GM12878 (cell line): ENCODE data around the gene RACK1. TPM values are rescaled to one million over a fixed set of nuclear protein-coding genes. Genes with fewer than 3 reads are reported as not detected.

Source experiments
- ATAC-seq: fragments of 200-7000 bp; cut with Tn5 transposase; 3 replicates; pipeline ENCODE4 v1.9.1; 2020; ENCODE audit warnings: mild to moderate bottlenecking, moderate library complexity
- BruUV-seq: library from RNA; stranded (reverse); fragments of 400-500 nt; replicated peaks from 2 replicates; lab custom pipeline; 2021; lab: Mats Ljungman, UMichigan
- CTCF ChIA-PET: fragments of 300-600 bp; sonication (Branson Sonifier 250); formaldehyde crosslinking; extraction: SDS; loops from one replicate; lab custom pipeline; 2021; ENCODE audit warnings: inconsistent platforms; lab: Yijun Ruan, JAX
- POLR2A ChIA-PET: fragments of 350-600 bp; formaldehyde crosslinking; extraction: SDS; loops from one replicate; lab custom pipeline; 2021; ENCODE audit warnings: inconsistent platforms; lab: Charles Lee
- RAD21 ChIA-PET: fragments of 300-600 bp; sonication (Branson Sonifier 250); formaldehyde crosslinking; loops from one replicate; lab custom pipeline; 2023; ENCODE audit warnings: antibody characterized with exemption; ENCODE audit not compliant: unreplicated experiment; lab: Charles Lee
- SMC1A ChIA-PET: fragments of 300-600 bp; sonication (Branson Sonifier 250); formaldehyde crosslinking; loops from one replicate; lab custom pipeline; 2023; ENCODE audit not compliant: unreplicated experiment, uncharacterized antibody; lab: Charles Lee
- DNase-seq: peaks from one replicate; pipeline ENCODE4 v3.0.0-alpha.2; 2011; ENCODE audit warnings: low read depth, low spot score
- FAIRE-seq: peaks from 3 replicates; lab custom pipeline; 2011; peaks lifted over from hg19 to GRCh38; lab: Jason Lieb, UNC
- H2AFZ ChIP-seq: 2 replicates; pipeline ENCODE4 v1.6.0; 2011; ENCODE audit warnings: low read depth, low read length, control low read depth; ENCODE audit not compliant: control insufficient read depth
- H3K27ac ChIP-seq: 2 replicates; pipeline ENCODE4 v1.5.1; 2011; ENCODE audit warnings: control low read depth; ENCODE audit not compliant: control insufficient read depth, insufficient read depth
- H3K27me3 ChIP-seq, 2 experiments: replicated peaks in 1 of 2; 2 replicates each; pipeline versions ENCODE4 v1.6.0 to v1.6.1; 2011; ENCODE audit warnings: low read length in 1 of 2; ENCODE audit not compliant: control insufficient read depth in 2 of 2, insufficient read depth in 2 of 2
- H3K36me3 ChIP-seq, 2 experiments: 2 replicates each; pipeline ENCODE4 v1.5.1; 2011; ENCODE audit warnings: low read length in 1 of 2; ENCODE audit not compliant: control insufficient read depth in 2 of 2, insufficient read depth in 2 of 2
- H3K4me1 ChIP-seq: 2 replicates; pipeline ENCODE4 v1.6.1; 2011; ENCODE audit warnings: mild to moderate bottlenecking, low read length, moderate library complexity, mixed read lengths; ENCODE audit not compliant: control insufficient read depth, insufficient read depth
- H3K4me2 ChIP-seq: 2 replicates; pipeline ENCODE4 v1.6.0; 2011; ENCODE audit warnings: control low read depth; ENCODE audit not compliant: control insufficient read depth, insufficient read depth
- H3K4me3 ChIP-seq: fragments of 200-600 bp; sonication (generic); 2 replicates; pipeline ENCODE4 v1.5.1; 2016
- H3K79me2 ChIP-seq: 2 replicates; pipeline ENCODE4 v1.6.0; 2011; ENCODE audit warnings: low read length; ENCODE audit not compliant: control insufficient read depth, insufficient read depth
- H3K9ac ChIP-seq: 2 replicates; pipeline ENCODE4 v1.8.0; 2011; ENCODE audit warnings: low read length, control low read depth, mixed read lengths; ENCODE audit not compliant: control insufficient read depth, insufficient read depth
- H3K9me3 ChIP-seq: replicated peaks from 3 replicates; pipeline ENCODE4 v1.5.1; 2011; ENCODE audit warnings: mild to moderate bottlenecking, low read length; ENCODE audit not compliant: control insufficient read depth, insufficient read depth
- H4K20me1 ChIP-seq: 2 replicates; pipeline ENCODE4 v1.6.0; 2011; ENCODE audit not compliant: control insufficient read depth, insufficient read depth
- BACH1 ChIP-seq: fragments of 450-650 bp; IDR thresholded peaks from 2 replicates; pipeline ENCODE4 v1.6.1; 2017; ENCODE audit warnings: mild to moderate bottlenecking, borderline replicate concordance
- ETV6 ChIP-seq, 2 experiments: fragments of 450-650 bp in 1 of 2; IDR thresholded peaks in 1 of 2; conservative IDR thresholded peaks in 1 of 2; 2 replicates each; pipeline ENCODE4 v1.6.1; 2014; ENCODE audit warnings: antibody characterized with exemption in 1 of 2, borderline replicate concordance in 1 of 2, low read depth in 1 of 2, mild to moderate bottlenecking in 1 of 2, moderate library complexity in 1 of 2
- EZH2 ChIP-seq: IDR thresholded peaks from 2 replicates; pipeline ENCODE4 v1.6.1; 2012; ENCODE audit warnings: low read depth, mild to moderate bottlenecking, control low read depth, inconsistent platforms, low read length, borderline replicate concordance; ENCODE audit not compliant: control insufficient read depth
- FOXM1 ChIP-seq: IDR thresholded peaks from 2 replicates; pipeline ENCODE4 v1.6.1; 2012; ENCODE audit warnings: low read depth, mild to moderate bottlenecking, inconsistent platforms, low read length, moderate library complexity
- MEF2A ChIP-seq: IDR thresholded peaks from 2 replicates; pipeline ENCODE4 v1.6.1; 2011; ENCODE audit warnings: low read depth, mild to moderate bottlenecking, low read length, moderate library complexity; ENCODE audit not compliant: insufficient read depth
- MYC ChIP-seq: IDR thresholded peaks from 2 replicates; pipeline ENCODE4 v1.6.1; 2011; ENCODE audit warnings: mild to moderate bottlenecking, low read length, moderate library complexity, inconsistent platforms; ENCODE audit not compliant: insufficient read depth, insufficient replicate concordance, insufficient read length, severe bottlenecking
- NFXL1 ChIP-seq: fragments of 450-650 bp; IDR thresholded peaks from 2 replicates; pipeline ENCODE4 v1.6.1; 2017; ENCODE audit warnings: antibody characterized with exemption, mild to moderate bottlenecking, borderline replicate concordance
- PAX8 ChIP-seq: fragments of 450-650 bp; IDR thresholded peaks from 2 replicates; pipeline ENCODE4 v1.6.1; 2017; ENCODE audit warnings: mild to moderate bottlenecking, moderate library complexity
- RELA ChIP-seq: fragments of 450-650 bp; IDR thresholded peaks from 2 replicates; pipeline ENCODE4 v1.8.0; 2014; ENCODE audit warnings: borderline replicate concordance; ENCODE audit not compliant: partially characterized antibody
- SIX5 ChIP-seq: IDR thresholded peaks from 2 replicates; pipeline ENCODE4 v1.6.1; 2011; ENCODE audit warnings: mild to moderate bottlenecking, low read depth, low read length, moderate library complexity; ENCODE audit not compliant: severe bottlenecking
- SMAD1 ChIP-seq: fragments of 450-650 bp; IDR thresholded peaks from 2 replicates; pipeline ENCODE4 v1.6.1; 2018; ENCODE audit warnings: mild to moderate bottlenecking, low read depth; ENCODE audit not compliant: partially characterized antibody
- ZNF24 ChIP-seq: fragments of 450-650 bp; IDR thresholded peaks from 2 replicates; pipeline ENCODE4 v1.6.1; 2017; ENCODE audit warnings: antibody characterized with exemption, mild to moderate bottlenecking
- ZNF274 ChIP-seq: IDR thresholded peaks from one replicate; pipeline ENCODE4 v1.8.0; 2011; ENCODE audit not compliant: insufficient read length, insufficient read depth
- WGBS: methylation state at CpG from one replicate; pipeline ENCODE4 v1.1.6; 2016; ENCODE audit warnings: low lambda C conversion rate; ENCODE audit not compliant: insufficient replicate concordance, insufficient coverage; ENCODE audit errors: missing lambda C conversion rate; 5-methylcytosine and 5-hydroxymethylcytosine counted together
- in situ Hi-C: fragments of 300-500 bp; cut with MboI; formaldehyde crosslinking; loops from 9 replicates; pipeline ENCODE4 v1.14.3; 2018; ENCODE audit warnings: mixed read lengths
- intact Hi-C: fragments of 100-400 bp; cut with micrococcal nuclease; formaldehyde crosslinking; loops from one replicate; pipeline ENCODE4 v1.14.2; 2022; ENCODE audit not compliant: unreplicated experiment
- polyA plus RNA-seq, 11 experiments: library from polyadenylated mRNA; depleted of rRNA in 4 of 11; unstranded in 6 of 11; stranded (reverse) in 5 of 11; fragments of >200 nt; fragmentation: Nextera tagmentation in 4 of 11; fragmentation: Illumina TruSeq in 1 of 11; extraction: Ambion mirVana in 4 of 11; extraction: Trizol in 1 of 11; gene quantifications; 1 replicate in 1 of 11; 2 replicates in 10 of 11; pipeline versions ENCODE4 v1.2.1 to v1.2.3, GENCODE V29; 2011 to 2016; ENCODE audit warnings: inconsistent platforms in 2 of 11, missing spikeins in 2 of 11, low read depth in 1 of 11
- total RNA-seq, 4 experiments: library from RNA; depleted of rRNA in 3 of 4; stranded (reverse); fragments of >200 nt in 3 of 4; fragmentation: Illumina TruSeq in 1 of 4; extraction: Trizol in 1 of 4; gene quantifications; 2 replicates each; pipeline versions ENCODE4 v1.2.1 to v1.2.3, GENCODE V29; 2013 to 2021
- TF ChIP-seq, protein P1 (sequence below): fragments of 450-650 bp; formaldehyde crosslinking; IDR thresholded peaks from 2 replicates; pipeline ENCODE4 v1.5.0; 2022; ENCODE audit warnings: mild to moderate bottlenecking, missing genetic modification characterization
- TF ChIP-seq, protein P2 (sequence below): IDR thresholded peaks from 2 replicates; pipeline ENCODE4 v1.6.1; 2011; ENCODE audit warnings: borderline replicate concordance, low read depth, mild to moderate bottlenecking, moderate library complexity, mixed read lengths, low read length; ENCODE audit not compliant: insufficient read depth; ENCODE audit errors: extremely low read length
- TF ChIP-seq, protein P3 (sequence below): fragments of 450-650 bp; IDR thresholded peaks from 2 replicates; pipeline ENCODE4 v1.6.1; 2018; ENCODE audit warnings: mild to moderate bottlenecking, low read depth, moderate library complexity; ENCODE audit not compliant: partially characterized antibody

Gene RACK1
- total and polyA plus RNA-seq, 10 of the 15 experiments (the other 5 are each of a cell fraction or from before 2014, with no cell fraction given): 1,365 to 6,584 (median 4,167) TPM

DNA sequence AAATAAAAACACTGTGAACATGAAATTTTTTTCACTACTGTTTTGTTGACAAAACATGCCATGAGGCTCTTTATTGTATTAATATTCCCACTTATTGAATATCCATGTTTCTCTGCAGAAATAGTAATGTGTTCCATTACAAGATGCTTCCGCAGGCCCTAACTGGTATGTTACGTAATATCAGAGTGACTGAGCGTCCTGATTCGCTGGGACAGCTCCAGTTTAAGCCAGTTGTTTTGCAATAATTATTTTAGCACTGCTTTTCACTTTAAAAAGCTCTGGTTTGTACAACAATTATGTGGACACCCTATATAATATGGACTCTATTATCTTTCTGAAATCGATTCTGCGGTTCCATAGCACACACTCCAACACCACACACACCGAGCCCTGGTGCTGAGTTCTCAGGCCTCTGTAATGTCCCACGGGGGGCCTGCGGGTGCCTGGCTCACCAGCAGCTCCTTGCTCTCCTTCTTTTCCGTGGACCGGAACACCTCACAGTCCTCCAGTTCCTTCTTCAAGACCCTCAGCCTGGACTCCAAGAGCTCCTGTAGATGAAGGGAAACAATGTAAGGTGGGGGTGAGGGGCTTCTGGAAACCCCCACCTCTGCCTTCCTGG lies 40.5 kb downstream of the RACK1 start:
- no peaks in the 10 kb centered on the region for H3K79me2 ChIP-seq
- in situ Hi-C loops: no loop called here
- H2AFZ ChIP-seq: no peak overlapping the region
- peak overlapping the region; percentile 70; the same call in 1 of the 2 replicates for H3K4me3 ChIP-seq
- 67% methylated on average over 11 of the region's 11 CpGs for WGBS
- ChIA-PET RAD21 (no interaction called here), CTCF (interaction anchor here (2.6 to 8.2 kb wide), 2 partner anchors 12 to 18 kb away, joined by 7 to 96 read pairs; no protein-coding TSS in a partner anchor), SMC1A (interaction anchor here (1.9 to 6.5 kb wide), 2 partner anchors 10 to 19 kb away, joined by 4 to 32 read pairs; no protein-coding TSS in a partner anchor), POLR2A (interaction anchor here (2.9 kb wide), 1 partner anchor 11 kb away, joined by 16 read pairs; no protein-coding TSS in a partner anchor)
- no peaks in the 10 kb centered on the region for H3K9me3 ChIP-seq
- intact Hi-C loops: no loop called here
- ATAC-seq (no peak), DNase-seq (no peak), FAIRE-seq (no peak)
- H3K36me3 ChIP-seq: no peaks in the 10 kb centered on the region
- H4K20me1 ChIP-seq: no peaks in the 10 kb centered on the region
- H3K9ac ChIP-seq: no peak overlapping the region
- H3K27me3 ChIP-seq: peaks cover 4 to 8% of the 10 kb centered on the region in 2 experiments; a peak in 3 of 4 replicates
- H3K4me1 ChIP-seq: peaks cover 29% of the 10 kb centered on the region
- no peak overlapping the region for H3K4me2 ChIP-seq
- H3K27ac ChIP-seq: no peak overlapping the region
- no TSS peak for BruUV-seq
- no peak for TF ChIP-seq BACH1
- TF ChIP-seq ZNF274: no peak
- TF ChIP-seq SIX5: no peak
- TF ChIP-seq, protein P1, sequence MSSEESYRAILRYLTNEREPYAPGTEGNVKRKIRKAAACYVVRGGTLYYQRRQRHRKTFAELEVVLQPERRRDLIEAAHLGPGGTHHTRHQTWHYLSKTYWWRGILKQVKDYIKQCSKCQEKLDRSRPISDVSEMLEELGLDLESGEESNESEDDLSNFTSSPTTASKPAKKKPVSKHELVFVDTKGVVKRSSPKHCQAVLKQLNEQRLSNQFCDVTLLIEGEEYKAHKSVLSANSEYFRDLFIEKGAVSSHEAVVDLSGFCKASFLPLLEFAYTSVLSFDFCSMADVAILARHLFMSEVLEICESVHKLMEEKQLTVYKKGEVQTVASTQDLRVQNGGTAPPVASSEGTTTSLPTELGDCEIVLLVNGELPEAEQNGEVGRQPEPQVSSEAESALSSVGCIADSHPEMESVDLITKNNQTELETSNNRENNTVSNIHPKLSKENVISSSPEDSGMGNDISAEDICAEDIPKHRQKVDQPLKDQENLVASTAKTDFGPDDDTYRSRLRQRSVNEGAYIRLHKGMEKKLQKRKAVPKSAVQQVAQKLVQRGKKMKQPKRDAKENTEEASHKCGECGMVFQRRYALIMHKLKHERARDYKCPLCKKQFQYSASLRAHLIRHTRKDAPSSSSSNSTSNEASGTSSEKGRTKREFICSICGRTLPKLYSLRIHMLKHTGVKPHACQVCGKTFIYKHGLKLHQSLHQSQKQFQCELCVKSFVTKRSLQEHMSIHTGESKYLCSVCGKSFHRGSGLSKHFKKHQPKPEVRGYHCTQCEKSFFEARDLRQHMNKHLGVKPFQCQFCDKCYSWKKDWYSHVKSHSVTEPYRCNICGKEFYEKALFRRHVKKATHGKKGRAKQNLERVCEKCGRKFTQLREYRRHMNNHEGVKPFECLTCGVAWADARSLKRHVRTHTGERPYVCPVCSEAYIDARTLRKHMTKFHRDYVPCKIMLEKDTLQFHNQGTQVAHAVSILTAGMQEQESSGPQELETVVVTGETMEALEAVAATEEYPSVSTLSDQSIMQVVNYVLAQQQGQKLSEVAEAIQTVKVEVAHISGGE (CRISPR knock-in tag): no peak
- no peak for TF ChIP-seq NFXL1
- TF ChIP-seq MYC: no peak
- no peak for TF ChIP-seq PAX8
- TF ChIP-seq MEF2A: no peak
- no peak for TF ChIP-seq EZH2
- no peak for TF ChIP-seq RELA
- TF ChIP-seq ZNF24: no peak
- TF ChIP-seq ETV6 (conservative IDR thresholded peaks at IDR 0.05 in 1 of 2, IDR thresholded peaks at IDR 0.05 in 1 of 2; ENCODE audit: borderline replicate concordance in 1 of 2, low read depth in 1 of 2): no peak
- TF ChIP-seq SMAD1: no peak
- TF ChIP-seq, protein P2, sequence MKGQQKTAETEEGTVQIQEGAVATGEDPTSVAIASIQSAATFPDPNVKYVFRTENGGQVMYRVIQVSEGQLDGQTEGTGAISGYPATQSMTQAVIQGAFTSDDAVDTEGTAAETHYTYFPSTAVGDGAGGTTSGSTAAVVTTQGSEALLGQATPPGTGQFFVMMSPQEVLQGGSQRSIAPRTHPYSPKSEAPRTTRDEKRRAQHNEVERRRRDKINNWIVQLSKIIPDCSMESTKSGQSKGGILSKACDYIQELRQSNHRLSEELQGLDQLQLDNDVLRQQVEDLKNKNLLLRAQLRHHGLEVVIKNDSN: no peak
- TF ChIP-seq FOXM1: no peak
- TF ChIP-seq, protein P3, sequence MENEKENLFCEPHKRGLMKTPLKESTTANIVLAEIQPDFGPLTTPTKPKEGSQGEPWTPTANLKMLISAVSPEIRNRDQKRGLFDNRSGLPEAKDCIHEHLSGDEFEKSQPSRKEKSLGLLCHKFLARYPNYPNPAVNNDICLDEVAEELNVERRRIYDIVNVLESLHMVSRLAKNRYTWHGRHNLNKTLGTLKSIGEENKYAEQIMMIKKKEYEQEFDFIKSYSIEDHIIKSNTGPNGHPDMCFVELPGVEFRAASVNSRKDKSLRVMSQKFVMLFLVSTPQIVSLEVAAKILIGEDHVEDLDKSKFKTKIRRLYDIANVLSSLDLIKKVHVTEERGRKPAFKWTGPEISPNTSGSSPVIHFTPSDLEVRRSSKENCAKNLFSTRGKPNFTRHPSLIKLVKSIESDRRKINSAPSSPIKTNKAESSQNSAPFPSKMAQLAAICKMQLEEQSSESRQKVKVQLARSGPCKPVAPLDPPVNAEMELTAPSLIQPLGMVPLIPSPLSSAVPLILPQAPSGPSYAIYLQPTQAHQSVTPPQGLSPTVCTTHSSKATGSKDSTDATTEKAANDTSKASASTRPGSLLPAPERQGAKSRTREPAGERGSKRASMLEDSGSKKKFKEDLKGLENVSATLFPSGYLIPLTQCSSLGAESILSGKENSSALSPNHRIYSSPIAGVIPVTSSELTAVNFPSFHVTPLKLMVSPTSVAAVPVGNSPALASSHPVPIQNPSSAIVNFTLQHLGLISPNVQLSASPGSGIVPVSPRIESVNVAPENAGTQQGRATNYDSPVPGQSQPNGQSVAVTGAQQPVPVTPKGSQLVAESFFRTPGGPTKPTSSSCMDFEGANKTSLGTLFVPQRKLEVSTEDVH: no peak
